HG03342 (cell line): Measurements from ENCODE around the gene SUPT6H.
A peak's percentile ranks its signal among the peaks of the same experiment; 100 is the strongest.

Source experiments
- ATAC-seq: cut with Tn5 transposase; IDR thresholded peaks from one replicate; pipeline ENCODE4 v1.9.1; 2021; ENCODE audit warnings: mild to moderate bottlenecking, moderate library complexity; ENCODE audit not compliant: unreplicated experiment

The SUPT6H gene

DNA sequence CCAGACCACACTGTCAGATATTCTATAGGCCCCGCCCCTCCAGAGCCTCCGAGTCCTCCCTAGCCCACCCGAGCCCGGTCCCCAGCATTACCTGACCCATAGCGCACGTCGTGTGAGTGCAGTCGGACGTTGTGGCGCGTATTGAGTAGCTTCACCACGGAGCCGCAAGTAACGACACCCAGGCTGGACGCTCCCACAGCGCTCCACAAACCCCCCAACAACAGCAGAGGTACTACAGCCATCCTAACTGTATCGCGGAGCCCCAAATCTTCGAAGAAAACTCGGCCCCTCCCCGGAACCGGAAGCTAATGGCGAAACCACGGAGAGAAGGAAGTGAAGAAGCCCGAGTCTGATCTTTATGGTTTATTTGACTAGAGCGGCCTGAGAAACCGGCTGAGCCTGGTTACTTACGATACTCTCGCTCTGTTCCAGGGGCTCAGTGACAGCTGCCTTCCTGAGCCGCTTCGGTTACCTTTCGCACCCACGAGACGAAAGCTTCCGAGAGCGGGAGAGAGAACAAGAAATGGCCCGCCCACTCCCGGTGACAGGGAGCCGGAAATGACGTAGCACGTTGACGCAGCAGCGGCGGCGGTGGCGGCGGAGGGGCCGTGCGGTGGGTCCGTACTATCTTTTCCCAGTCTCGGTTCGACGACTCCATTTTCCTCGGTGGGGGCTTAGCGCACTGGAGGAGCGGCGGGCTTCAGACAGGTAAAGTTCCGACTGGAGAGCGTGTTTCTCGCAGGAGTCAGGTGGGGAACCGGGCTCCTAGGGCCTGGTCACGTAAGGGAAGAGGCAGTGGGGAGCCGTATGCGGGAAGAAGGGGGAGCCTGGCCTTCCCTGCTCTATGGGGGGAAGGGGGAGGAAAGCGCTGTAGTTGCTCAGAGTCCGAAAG is at the start of gene SUPT6H, which contains the start of gene SDF2:
TSS of gene SUPT6H (plus strand) at position 571 of the 892 bp plus-strand sequence. CDS start 11,197 bp downstream, outside the sequence.
TSS of gene SDF2 (minus strand) at position 272 of the 892 bp plus-strand sequence. CDS start at position 242, 30 bp downstream.
- ATAC-seq: peak; percentile 77

DNA sequence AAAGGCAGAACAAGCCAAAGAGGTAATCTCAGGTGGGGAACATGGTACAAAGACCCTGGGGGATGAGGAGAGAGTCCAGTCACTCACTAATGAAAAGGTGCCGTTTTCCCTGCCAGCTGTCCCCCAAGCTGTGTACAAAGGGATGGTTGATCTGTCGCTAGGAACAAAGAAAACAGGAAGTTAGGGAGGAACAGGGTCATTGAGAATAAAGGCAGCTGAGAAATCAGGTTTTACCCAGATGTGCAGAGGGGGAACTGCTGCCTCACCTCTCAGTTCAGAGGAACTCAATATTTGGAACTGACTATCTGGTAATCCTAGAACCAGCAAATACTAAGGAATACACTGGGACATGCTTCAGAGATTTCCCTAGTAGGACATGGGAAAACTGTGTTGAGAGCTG is 49.5 kb upstream of the SUPT6H start:
- ATAC-seq: no peak

DNA sequence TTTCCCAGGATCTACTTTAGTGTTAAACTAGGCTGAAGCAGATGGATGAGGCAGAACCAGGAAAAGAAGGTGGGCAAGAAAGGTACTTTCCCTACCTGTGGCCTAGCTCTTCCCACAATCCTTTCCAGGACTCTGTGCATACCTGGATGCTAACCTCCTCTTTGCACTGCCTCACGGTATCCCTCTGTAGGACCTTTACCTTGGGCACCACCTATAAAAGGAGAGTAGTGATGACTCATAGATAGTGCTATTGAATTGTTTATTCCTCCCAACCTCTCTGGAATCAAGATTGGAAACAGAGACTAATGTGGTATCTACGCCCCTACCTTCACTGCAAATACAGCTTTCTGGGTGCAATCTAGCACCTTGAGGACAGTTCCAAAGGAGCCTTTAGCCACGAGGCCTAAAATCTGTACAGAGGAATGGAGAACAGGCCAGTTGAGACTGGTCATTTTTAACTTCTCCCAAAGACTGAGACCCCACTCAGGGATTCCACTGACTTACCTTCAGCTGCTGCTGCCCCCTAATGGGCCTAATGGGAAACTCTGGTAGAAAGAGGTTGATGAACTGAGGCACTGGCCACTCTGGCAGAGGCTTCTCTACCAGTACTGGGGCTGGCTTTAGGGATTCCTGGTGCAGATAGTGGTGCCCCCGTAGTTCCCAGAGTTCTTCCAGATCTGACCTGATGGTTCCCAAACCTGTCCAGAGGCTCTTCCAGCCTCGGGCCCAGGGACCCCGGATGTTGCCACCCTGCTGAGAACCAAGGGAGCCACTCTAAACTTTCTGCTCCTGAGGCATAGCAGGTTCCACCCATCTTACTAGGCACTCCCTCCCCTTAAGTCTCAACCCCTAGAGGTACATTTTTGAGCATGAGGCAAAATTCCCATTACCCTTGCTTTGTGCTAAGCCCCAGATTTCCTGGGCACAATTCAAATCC is 48.8 kb upstream of the SUPT6H start:
- no peak for ATAC-seq

DNA sequence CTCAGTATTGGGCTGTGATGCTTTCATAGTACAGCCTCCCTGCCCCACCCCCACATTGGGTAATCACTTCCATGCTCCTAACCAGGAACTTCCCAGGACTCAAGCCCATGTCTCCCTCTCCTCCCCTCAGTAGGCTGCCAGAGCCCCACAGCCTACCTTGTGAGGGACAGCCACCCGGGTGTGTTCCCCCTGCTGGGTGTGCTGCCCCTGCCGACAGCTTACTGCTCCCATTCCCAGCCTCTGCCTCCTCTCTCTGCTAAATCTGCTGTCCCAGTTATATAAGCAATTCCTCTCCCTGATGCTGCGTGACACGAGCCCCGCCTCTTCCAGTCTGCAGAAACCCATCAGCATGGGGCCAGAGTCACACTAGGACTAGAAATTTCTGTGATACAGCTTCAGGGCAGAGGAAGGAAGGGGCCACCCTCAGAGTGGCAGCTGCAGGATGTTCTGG is 48.0 kb upstream of the SUPT6H start, which contains the start of gene RSKR:
TSS of gene RSKR (minus strand) at position 255 of the 451 bp plus-strand sequence. CDS start at position 231, 24 bp downstream.
- no peak for ATAC-seq

DNA sequence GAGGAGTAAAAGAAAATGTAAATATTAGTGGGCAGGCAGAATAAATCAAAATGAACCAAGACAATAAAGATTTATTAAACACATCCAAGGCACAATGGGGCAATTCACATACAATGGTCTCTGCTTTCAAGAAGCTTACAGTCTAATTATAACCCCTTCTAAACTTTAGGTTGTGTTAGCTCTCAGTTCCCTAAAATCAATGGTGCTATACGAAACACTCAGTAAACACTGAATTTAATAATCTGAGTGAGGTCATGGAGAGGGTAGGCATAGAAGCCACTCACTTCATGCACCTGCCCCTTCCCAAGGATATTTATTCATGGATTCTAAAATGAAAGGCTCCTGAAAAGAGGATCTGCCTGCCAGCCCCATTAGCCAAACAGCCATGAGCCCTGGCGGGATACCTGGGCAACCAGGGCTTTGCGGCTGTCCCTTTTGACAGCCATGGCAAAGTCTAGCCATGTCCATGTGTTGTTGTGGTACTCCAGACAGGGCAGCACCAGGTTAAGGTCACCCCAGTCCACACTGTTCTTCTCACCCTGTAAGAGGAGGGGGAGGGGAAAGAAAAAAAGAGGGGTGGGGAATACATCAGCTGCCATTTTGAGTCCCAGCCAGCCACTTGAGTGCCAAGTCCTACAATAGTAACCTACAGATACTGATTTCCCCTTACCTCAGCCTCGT is 46.6 kb upstream of the SUPT6H start:
- ATAC-seq: no peak

DNA sequence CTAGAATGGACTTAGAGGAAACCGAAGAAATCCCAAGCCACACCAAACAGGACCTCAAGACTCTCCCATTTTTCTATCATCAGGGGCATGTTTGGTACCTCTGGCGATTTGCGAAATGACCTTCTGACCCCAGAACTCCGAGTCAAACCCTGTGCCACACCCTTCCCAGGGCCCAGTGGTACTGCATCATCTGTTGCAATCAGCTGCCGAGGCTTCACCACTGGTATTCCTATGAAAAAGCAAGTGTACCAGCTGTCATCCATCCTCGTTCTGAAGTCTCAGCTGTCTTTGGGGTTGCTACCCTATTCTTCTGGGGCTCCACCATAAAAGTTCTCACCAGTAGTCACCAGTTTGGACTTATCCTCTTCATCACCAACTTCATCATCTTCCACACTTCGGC is 45.7 kb upstream of the SUPT6H start:
- no peak for ATAC-seq

DNA sequence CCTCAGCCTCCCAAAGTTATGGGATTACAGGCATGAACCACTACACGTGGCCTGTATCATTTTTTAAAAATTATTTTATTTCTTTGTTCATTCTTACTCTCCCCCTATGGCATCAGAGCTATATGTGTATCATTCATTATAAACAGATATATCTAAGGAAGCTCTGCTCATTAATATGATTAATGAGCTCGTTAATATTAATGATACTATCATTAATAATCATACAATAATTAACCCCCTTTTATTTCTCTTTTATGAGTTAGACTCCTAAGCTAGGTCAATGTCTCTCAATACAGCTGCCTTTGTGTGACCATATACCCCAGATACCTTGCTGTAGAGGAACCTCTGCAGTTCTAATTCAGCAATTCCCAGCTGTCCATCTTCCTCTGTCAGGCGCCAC is 43.5 kb upstream of the SUPT6H start:
- no peak for ATAC-seq

DNA sequence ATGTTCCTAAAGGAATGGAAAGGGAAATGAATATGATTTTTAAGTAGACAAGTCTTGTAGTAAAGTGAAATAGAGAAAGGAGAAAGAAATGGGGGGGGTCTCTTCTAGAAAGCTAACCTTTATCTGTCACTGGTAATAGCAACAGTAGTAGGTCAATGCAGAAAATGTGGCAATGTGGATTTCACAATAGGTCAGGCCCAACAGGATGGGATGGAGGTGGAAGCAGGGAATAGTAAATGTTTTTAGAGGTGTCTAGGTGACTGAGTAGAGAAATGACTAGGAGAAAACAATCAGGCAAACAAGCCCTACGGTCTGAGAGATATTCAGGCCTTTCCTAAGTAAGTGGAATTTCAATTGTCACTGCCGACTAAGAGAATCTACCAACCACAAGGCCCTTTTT is 42.0 kb upstream of the SUPT6H start:
- ATAC-seq: no peak

DNA sequence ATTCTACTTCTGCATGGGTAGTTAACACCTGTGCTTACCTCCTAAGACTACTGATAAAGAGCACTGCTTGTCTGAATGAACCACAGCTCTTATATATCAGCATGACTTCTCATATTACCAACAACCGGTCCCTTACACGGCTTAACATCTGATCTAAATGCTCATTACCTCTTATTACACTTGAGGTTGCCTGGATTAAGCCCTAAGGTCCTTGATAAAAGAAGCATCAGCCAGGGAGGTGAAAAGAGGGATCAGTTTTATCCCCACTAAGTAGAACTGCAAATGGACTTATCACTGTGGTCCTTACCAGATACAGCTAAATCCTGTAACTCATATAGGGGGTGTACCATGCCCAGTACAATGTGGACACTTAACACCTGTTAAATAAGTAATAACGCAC is 39.8 kb upstream of the SUPT6H start:
- no peak for ATAC-seq

DNA sequence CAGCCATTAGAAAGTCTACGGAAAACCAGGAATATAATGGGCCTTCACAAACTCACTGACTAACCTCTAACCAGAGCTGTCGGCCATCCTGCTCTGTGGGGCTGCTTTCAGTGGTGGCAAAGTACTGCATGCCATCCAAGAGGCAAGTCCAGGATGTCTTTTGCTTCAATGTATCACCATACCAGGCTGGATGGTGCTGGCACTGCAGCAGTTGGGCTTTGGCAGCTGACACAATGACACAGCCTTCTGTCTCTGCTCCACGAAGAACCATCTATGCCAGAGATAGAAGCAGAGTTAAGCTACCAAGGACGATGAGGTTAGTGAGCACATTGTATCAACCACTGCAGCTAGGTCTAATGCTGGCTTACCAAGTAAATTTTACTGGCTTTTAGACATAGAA is 38.3 kb upstream of the SUPT6H start:
- no peak for ATAC-seq

DNA sequence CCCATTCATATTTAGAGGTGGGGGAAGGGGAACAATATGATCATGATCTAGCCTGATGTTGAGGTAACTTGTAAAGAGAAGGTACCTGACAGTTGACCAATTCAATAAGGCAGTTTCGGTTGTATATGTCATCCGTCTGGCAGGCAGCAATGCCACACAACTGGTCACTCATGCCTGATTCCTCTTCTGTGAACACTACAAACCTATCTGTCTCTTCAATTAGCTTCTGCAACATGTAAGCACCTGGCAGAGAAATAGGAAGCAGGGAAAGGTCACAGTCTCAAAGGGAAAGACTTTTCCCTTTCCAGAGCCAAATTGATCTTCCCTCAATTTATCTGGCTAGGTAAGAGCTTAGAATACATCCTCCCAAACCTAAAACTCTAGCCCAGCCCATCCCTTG is 37.9 kb upstream of the SUPT6H start:
- ATAC-seq: no peak

DNA sequence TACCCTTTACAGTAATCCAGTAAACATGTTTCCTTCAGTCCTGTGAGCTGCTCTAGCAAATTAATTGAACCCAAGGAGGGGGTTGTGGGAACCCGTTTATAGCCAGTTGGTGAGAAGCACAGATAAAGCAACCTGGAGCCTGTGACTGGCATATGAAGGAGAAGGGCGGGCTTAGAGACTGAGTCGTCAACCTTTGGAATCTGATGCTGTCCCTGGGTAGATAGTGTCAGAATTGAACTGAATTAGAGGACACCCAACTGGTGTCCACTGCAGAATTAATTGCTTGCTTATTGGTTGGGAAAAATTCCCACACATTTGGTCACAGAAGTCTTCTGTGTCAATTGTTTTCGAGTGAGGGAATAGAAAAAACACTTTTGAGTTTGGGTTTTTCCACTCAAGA is 35.2 kb upstream of the SUPT6H start:
- ATAC-seq: no peak

DNA sequence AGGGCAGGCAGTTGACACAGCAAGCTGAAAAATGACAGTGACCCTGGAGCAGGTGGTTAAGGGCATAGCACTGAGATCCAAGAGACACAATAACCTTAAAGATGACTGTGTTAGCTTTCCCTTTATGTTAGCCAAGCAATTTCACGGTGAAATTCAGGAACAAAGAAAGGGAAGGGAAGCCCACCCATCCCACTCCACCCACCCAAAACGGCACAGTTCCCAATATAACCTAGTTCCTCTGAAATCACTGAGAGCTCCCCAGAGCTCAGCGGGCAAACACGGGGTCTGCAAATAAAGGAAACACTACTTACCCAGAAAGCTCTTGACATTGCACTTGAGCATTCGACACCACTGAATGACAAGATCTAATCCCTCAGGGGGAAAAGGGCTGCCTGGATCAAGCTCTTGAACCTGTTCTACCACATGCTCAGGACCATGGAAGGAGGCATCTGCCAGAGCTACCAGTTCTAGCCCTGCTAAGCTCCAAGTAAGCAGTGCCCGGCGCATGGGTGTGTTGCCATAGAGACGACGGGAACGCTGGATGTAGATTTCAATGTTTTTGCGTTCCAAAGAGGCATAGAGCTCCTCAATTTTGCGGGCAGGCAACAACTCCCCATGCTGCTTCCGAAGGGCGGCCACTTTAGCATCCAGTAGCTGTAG is 27.7 kb upstream of the SUPT6H start:
- ATAC-seq: no peak

DNA sequence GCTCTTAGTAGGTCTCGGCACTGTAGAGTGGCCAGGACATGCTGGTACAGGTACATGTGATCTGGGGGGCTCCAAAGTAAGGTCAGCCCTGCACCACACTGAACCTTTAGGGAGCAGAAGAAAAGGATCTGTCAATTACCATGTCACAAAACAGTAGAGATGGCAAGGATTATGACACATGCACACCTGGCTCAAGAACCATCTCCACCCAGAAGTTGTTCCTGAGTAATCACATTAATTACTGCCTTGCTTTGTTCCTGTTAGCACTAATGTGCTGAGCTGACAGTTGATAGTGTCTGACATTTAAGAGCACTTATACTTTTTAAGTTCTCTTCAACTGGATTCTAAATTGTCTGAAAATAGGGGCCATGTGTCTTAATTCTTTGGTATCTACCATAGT is 26.5 kb upstream of the SUPT6H start:
- ATAC-seq: no peak

DNA sequence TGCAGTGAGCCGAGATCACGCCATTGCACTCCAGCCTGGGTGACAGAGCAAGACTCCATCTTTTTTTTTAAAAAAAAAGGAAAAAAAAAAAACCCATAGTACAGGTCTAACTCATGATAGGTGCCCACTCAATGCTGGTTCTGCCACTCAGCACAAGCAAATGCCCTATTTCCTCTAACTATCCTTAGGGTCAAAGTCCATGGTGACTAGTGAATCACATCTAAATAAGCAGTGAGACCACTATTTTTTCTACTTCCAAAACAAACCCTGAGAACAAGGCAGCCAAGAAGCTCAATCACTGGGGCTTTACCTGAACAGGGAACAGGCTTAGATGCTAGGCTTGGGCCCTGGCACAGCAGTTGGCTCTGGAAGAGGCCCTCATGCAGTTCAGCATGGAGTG is 20.4 kb upstream of the SUPT6H start:
- no peak for ATAC-seq

DNA sequence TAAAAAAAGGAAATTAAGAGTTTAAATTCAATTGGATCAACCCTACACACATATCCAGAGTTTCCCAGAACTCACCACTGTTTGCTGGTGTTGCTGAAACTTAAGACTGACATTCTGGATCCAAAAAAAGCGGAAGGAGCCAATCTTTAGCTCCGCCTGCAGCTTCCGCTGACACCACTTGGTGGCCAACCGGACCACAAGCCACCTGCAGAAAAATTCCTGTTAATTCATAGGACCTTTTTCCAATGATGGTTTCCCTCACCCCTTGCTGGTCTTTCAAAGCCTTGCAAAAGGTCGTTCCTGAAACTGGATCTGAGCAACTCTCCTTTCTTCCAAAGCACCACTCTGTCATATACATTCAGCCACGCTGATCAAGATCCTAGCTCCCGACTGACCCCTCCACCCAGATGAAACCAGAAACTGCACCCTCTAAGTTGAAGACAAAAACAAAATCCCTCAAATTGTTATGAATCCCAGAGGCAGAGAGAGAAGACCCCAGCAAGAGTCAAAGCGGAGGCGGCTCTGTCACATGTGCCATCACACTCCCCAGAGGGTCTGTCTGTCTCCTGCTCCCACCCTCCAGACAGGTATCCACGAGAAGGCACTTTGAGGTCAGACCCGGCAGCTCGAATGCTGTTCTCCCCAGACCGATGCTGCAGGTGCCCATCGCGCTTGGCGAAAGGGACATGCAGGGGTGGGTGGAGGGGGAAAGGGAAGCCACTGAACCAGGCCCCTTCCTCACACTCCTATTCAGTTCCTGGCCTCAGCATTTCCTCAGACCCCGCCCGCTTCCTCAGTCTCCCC is 17.8 kb upstream of the SUPT6H start:
- ATAC-seq: peak; percentile 8

DNA sequence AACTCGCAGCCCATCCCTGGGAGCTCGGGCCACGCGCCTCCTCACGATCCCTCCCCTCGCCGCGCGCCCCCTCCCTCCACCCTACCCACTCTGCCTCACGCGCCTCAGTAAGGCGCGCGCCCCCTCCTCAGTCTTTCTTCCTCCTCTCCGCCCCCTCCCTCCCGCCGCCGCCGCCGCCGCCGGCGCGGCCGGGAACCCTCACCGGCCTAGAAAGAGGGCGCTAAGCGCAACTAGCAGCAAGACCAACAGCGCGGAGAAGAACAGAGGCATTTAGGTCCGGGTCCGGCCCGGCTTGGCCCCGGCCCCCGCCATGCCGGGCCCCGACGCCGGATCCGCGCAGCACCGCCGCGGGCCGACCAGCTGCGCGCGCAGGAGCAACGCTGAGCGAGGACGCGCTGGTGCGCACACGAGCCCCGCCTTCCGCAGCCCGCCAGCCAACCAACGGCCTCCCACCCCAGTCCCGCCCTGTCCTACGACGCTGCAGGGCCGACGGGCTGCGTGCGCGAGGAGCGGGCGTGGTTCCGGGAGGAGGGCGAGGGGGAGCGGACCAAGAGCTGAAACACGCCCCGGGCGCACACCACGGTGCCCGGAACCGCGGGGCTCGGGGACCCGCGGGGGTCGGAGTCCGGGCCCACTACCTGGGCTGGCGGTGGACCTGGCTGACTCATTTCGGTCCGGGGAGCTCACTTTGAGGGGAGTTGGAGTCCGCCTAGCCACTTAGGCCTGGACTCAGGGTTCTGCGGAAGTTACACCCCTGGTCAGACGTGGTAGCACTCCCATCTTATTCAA is 17.0 kb upstream of the SUPT6H start, which contains the start of gene BLTP2:
TSS of gene BLTP2 (minus strand) at position 372 of the 789 bp plus-strand sequence. CDS start at position 270, 102 bp downstream.
- peak; percentile 86 for ATAC-seq

DNA sequence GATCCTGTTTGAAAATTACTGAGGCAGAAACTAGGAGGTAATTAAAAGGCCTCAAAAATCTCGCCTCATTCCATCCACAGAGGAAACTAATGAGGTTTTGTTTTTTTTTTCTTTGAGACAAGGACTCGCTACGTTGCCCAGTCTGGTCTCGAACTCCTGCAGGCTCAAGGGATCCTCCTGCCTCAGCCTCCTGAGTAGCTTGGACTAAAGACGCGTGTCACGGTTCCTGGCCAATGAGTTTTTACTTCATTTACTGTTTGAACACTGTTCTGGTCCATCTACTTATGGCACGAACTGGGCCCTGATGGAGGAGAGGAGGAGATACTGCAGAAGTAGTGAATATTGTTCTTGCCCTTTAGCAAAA is 16.4 kb upstream of the SUPT6H start:
- ATAC-seq: no peak
